Keratinocyte (primary cell): ENCODE results near the gene ACADVL. TPM values are rescaled to one million over a fixed set of nuclear protein-coding genes. Genes with fewer than 3 reads are reported as not detected.

Experiments used
- DNase-seq: peaks from one replicate; pipeline ENCODE4 v3.0.0-alpha.2; 2011; ENCODE audit warnings: low read depth, missing footprints, low spot score
- FAIRE-seq: peaks from 2 replicates; lab custom pipeline; 2011; peaks lifted over from hg19 to GRCh38; lab: Jason Lieb, UNC
- H2AFZ ChIP-seq: 2 replicates; pipeline ENCODE4 v1.6.0; 2012; ENCODE audit warnings: low read length, control low read depth, inconsistent platforms; ENCODE audit not compliant: control insufficient read depth
- H3K27ac ChIP-seq: 2 replicates; pipeline ENCODE4 v1.5.1; 2011; ENCODE audit warnings: low read length; ENCODE audit not compliant: control insufficient read depth, insufficient read depth
- H3K27me3 ChIP-seq: 3 replicates; pipeline ENCODE4 v1.6.0; 2011; ENCODE audit warnings: low read length; ENCODE audit not compliant: control insufficient read depth, insufficient read depth; ENCODE audit errors: extremely low read depth
- H3K36me3 ChIP-seq, 2 experiments: 2 replicates in 1 of 2; 3 replicates in 1 of 2; pipeline ENCODE4 v1.5.1; 2011; ENCODE audit warnings: low read length in 2 of 2, mild to moderate bottlenecking in 1 of 2; ENCODE audit not compliant: control insufficient read depth in 2 of 2, insufficient read depth in 2 of 2; ENCODE audit errors: extremely low read depth in 1 of 2
- H3K4me1 ChIP-seq: 3 replicates; pipeline ENCODE4 v1.5.1; 2011; ENCODE audit warnings: low read length; ENCODE audit not compliant: control insufficient read depth, insufficient read depth; ENCODE audit errors: extremely low read depth
- H3K4me2 ChIP-seq: 3 replicates; pipeline ENCODE4 v1.6.0; 2011; ENCODE audit warnings: low read depth, low read length; ENCODE audit not compliant: control insufficient read depth, insufficient read depth; ENCODE audit errors: extremely low read depth
- H3K4me3 ChIP-seq, 3 experiments: fragments of 200-600 bp in 1 of 3; sonication (generic) in 1 of 3; 2 replicates in 2 of 3; 3 replicates in 1 of 3; pipeline ENCODE4 v1.5.1; 2011 to 2016; ENCODE audit warnings: low read length in 3 of 3, mild to moderate bottlenecking in 3 of 3, control low read depth in 2 of 3, inconsistent platforms in 1 of 3, low read depth in 1 of 3, mixed read lengths in 1 of 3, mixed run types in 1 of 3, moderate library complexity in 1 of 3; ENCODE audit not compliant: control insufficient read depth in 2 of 3, insufficient read depth in 2 of 3; ENCODE audit errors: extremely low read depth in 1 of 3
- H3K79me2 ChIP-seq: 2 replicates; pipeline ENCODE4 v1.6.0; 2012; ENCODE audit warnings: low read length; ENCODE audit not compliant: control insufficient read depth, insufficient read depth
- H3K9ac ChIP-seq: 3 replicates; pipeline ENCODE4 v1.6.0; 2011; ENCODE audit warnings: low read length; ENCODE audit not compliant: control insufficient read depth, insufficient read depth; ENCODE audit errors: extremely low read depth
- H3K9me1 ChIP-seq: 3 replicates; pipeline ENCODE4 v1.6.0; 2011; ENCODE audit warnings: low read length; ENCODE audit not compliant: control insufficient read depth, insufficient read depth; ENCODE audit errors: extremely low read depth
- H3K9me3 ChIP-seq: 2 replicates; pipeline ENCODE4 v1.5.1; 2012; ENCODE audit warnings: low read depth, low read length; ENCODE audit not compliant: control insufficient read depth
- H4K20me1 ChIP-seq: 3 replicates; pipeline ENCODE4 v1.6.0; 2011; ENCODE audit warnings: low read length; ENCODE audit not compliant: control insufficient read depth, insufficient read depth; ENCODE audit errors: extremely low read depth
- CTCF ChIP-seq, 3 experiments: IDR thresholded peaks in 1 of 3; conservative IDR thresholded peaks in 1 of 3; optimal IDR thresholded peaks in 1 of 3; 2 replicates in 2 of 3; 3 replicates in 1 of 3; pipeline versions ENCODE3 to v1.5.1; 2011; ENCODE audit warnings: low read length in 3 of 3, mild to moderate bottlenecking in 3 of 3, moderate library complexity in 2 of 3, control low read depth in 1 of 3, inconsistent platforms in 1 of 3; ENCODE audit not compliant: insufficient read depth in 2 of 3; ENCODE audit errors: extremely low read depth in 1 of 3
- EZH2 ChIP-seq: IDR thresholded peaks from one replicate; pipeline ENCODE4 v1.6.1; 2012; ENCODE audit warnings: inconsistent platforms, mild to moderate bottlenecking, low read length, moderate library complexity
- dilution Hi-C: fragments of 300-500 bp; cut with MboI; formaldehyde crosslinking; loops from one replicate; pipeline ENCODE4 v1.7.0; 2020; ENCODE audit warnings: low sequenced_read_pairs; ENCODE audit not compliant: extremely low pct_ligation_motif_present
- polyA plus RNA-seq, 5 experiments: library from polyadenylated mRNA; depleted of rRNA in 3 of 5; stranded (reverse) in 3 of 5; stranded (forward) in 1 of 5; unstranded in 1 of 5; fragments of >200 nt; gene quantifications; 1 replicate in 1 of 5; 2 replicates in 3 of 5; 3 replicates in 1 of 5; pipeline versions ENCODE4 v1.2.1 to v1.2.3, GENCODE V29; 2011 to 2012; ENCODE audit warnings: missing spikeins in 2 of 5, low read depth in 1 of 5, low replicate concordance in 1 of 5

ACADVL gene
- polyA plus RNA-seq, 1 donor (not counting 4 experiments of a cell fraction or from before 2014, with no cell fraction given), result 301 TPM

- Histone ChIP-seq H3K27me3 (no peaks in the 10 kb centered on the region), H3K4me2 (peak overlapping the region; percentile 31), H3K9me1 (no peaks in the 10 kb centered on the region), H3K79me2 (peaks cover 60% of the 10 kb centered on the region), H4K20me1 (no peaks in the 10 kb centered on the region), H3K27ac (no peak overlapping the region), H3K36me3 (peaks cover 15 to 20% of the 10 kb centered on the region in 2 experiments), H2AFZ (no peak overlapping the region), H3K9ac (no peak overlapping the region), H3K4me1 (peaks cover 18% of the 10 kb centered on the region), H3K9me3 (no peaks in the 10 kb centered on the region), H3K4me3 (peak overlapping the region in 1 of 3 experiments; percentile 17)
- dilution Hi-C loops, result no loop called here
- no peak for TF ChIP-seq CTCF (optimal IDR thresholded peaks at IDR 0.05 in 1 of 3, IDR thresholded peaks at IDR 0.05 in 1 of 3, conservative IDR thresholded peaks at IDR 0.05 in 1 of 3; ENCODE audit: extremely low read depth in 1 of 3, insufficient read depth in 2 of 3, low read length in 3 of 3)
- no peak for TF ChIP-seq EZH2
- DNase-seq (no peak), FAIRE-seq (no peak)
These were observed 29.5 kb downstream of the ACADVL start for GRCh38 chr17:7249214-7249613.

- TF ChIP-seq EZH2 (no peak), CTCF (optimal IDR thresholded peaks at IDR 0.05 in 1 of 3, IDR thresholded peaks at IDR 0.05 in 1 of 3, conservative IDR thresholded peaks at IDR 0.05 in 1 of 3; ENCODE audit: extremely low read depth in 1 of 3, insufficient read depth in 2 of 3, low read length in 3 of 3) (no peak)
- peak overlapping the region; percentile 80 to 94 (median 92) for H3K4me3 ChIP-seq
- H3K9ac ChIP-seq, result peak overlapping the region; percentile 94
- no peaks in the 10 kb centered on the region for H3K9me1 ChIP-seq
- H3K36me3 ChIP-seq, result peaks cover 16 to 22% of the 10 kb centered on the region in 2 experiments
- H3K4me1 ChIP-seq, result peaks cover 18% of the 10 kb centered on the region
- H3K27me3 ChIP-seq, result no peaks in the 10 kb centered on the region
- H3K4me2 ChIP-seq, result peak overlapping the region; percentile 98
- DNase-seq (no peak), FAIRE-seq (no peak)
- H3K27ac ChIP-seq, result no peak overlapping the region
- no peak overlapping the region for H2AFZ ChIP-seq
- dilution Hi-C loops, result no loop called here
- peaks cover 61% of the 10 kb centered on the region for H3K79me2 ChIP-seq
- no peaks in the 10 kb centered on the region for H4K20me1 ChIP-seq
- no peaks in the 10 kb centered on the region for H3K9me3 ChIP-seq
These were observed 30.1 kb downstream of the ACADVL start for GRCh38 chr17:7249830-7250229.
